ENCODE results near the gene PRKN. TPM values are rescaled to one million over a fixed set of nuclear protein-coding genes. Genes with fewer than 3 reads are reported as not detected.

PRKN gene
- total RNA-seq, 1 donor from 2014 or later, result not detected

GRCh38 chr6:162076816-162077215 is 650.8 kb downstream of the PRKN start:
- intact Hi-C loops (cut with micrococcal nuclease), result no loop called here

GRCh38 chr6:162074641-162075275 is 652.8 kb downstream of the PRKN start:
- intact Hi-C loops (cut with micrococcal nuclease), result no loop called here

GRCh38 chr6:162070639-162071038 is 656.9 kb downstream of the PRKN start:
- intact Hi-C loops (cut with micrococcal nuclease), result no loop called here

- intact Hi-C loops (cut with micrococcal nuclease), result no loop called here
These were observed 657.6 kb downstream of the PRKN start for GRCh38 chr6:162069995-162070394.

- intact Hi-C loops (cut with micrococcal nuclease), result no loop called here
These were observed 659.2 kb downstream of the PRKN start for GRCh38 chr6:162068340-162068739.

- intact Hi-C loops (cut with micrococcal nuclease), result no loop called here
These were observed 663.9 kb downstream of the PRKN start for GRCh38 chr6:162063666-162064065.

- intact Hi-C loops (cut with micrococcal nuclease), result no loop called here
These were observed 669.2 kb downstream of the PRKN start for GRCh38 chr6:162058281-162058875.

- intact Hi-C loops (cut with micrococcal nuclease), result no loop called here
These were observed 670.8 kb downstream of the PRKN start for GRCh38 chr6:162056745-162057144.

- intact Hi-C loops (cut with micrococcal nuclease), result no loop called here
These were observed 671.5 kb downstream of the PRKN start for GRCh38 chr6:162056061-162056460.

GRCh38 chr6:162055365-162055764 is 672.2 kb downstream of the PRKN start:
- intact Hi-C loops (cut with micrococcal nuclease), result no loop called here

- intact Hi-C loops (cut with micrococcal nuclease), result no loop called here
These were observed 674.5 kb downstream of the PRKN start for GRCh38 chr6:162053084-162053483.

- intact Hi-C loops (cut with micrococcal nuclease), result no loop called here
These were observed 677.0 kb downstream of the PRKN start for GRCh38 chr6:162050579-162050978.

- intact Hi-C loops (cut with micrococcal nuclease), result no loop called here
These were observed 681.2 kb downstream of the PRKN start for GRCh38 chr6:162046324-162046723.

GRCh38 chr6:162032620-162033019 is 694.9 kb downstream of the PRKN start:
- intact Hi-C loops (cut with micrococcal nuclease), result loop anchor here (5.0 kb wide), 1 partner anchor 640 kb away; no protein-coding TSS in a partner anchor

GRCh38 chr6:162029873-162030576 is 697.5 kb downstream of the PRKN start:
- intact Hi-C loops (cut with micrococcal nuclease), result loop anchor here (5.0 kb wide), 1 partner anchor 638 kb away; no protein-coding TSS in a partner anchor

- intact Hi-C loops (cut with micrococcal nuclease), result no loop called here
These were observed 700.7 kb downstream of the PRKN start for GRCh38 chr6:162026843-162027242.

GRCh38 chr6:162026031-162026430 is 701.5 kb downstream of the PRKN start:
- intact Hi-C loops (cut with micrococcal nuclease), result no loop called here

GRCh38 chr6:162019349-162019748 is 708.2 kb downstream of the PRKN start:
- intact Hi-C loops (cut with micrococcal nuclease), result no loop called here

GRCh38 chr6:162017536-162017935 is 710.0 kb downstream of the PRKN start:
- intact Hi-C loops (cut with micrococcal nuclease), result no loop called here

- intact Hi-C loops (cut with micrococcal nuclease), result no loop called here
These were observed 713.3 kb downstream of the PRKN start for GRCh38 chr6:162014069-162014811.

- intact Hi-C loops (cut with micrococcal nuclease), result loop anchor here (5.0 kb wide), 1 partner anchor 613 kb away; no protein-coding TSS in a partner anchor
These were observed 722.2 kb downstream of the PRKN start for GRCh38 chr6:162005372-162005771.

- intact Hi-C loops (cut with micrococcal nuclease), result no loop called here
These were observed 730.8 kb downstream of the PRKN start for GRCh38 chr6:161996783-161997182.
